Activated naive CD4-positive, alpha-beta T cell treated with anti-CD3 and anti-CD28 coated beads, Interleukin-2, amount 50 U/mL, for 72 hours (primary cell): ENCODE data around the gene COL18A1. TPM values are rescaled to one million over a fixed set of nuclear protein-coding genes. Genes with fewer than 3 reads are reported as not detected.

Source experiments
- ATAC-seq, 2 donors: fragments of 150-1000 bp; cut with Tn5 transposase; 2 replicates each; pipeline ENCODE4 v1.10.0; 2021; ENCODE audit warnings: mild to moderate bottlenecking in 2 of 2, moderate library complexity in 2 of 2
- DNase-seq, 2 donors: peaks; one replicate each; pipeline ENCODE4 v3.0.0; 2021 to 2022; ENCODE audit warnings: low spot score in 2 of 2
- H3K27ac Mint-ChIP-seq, 2 donors: one replicate each; pipeline ENCODE4 v1.8.0; 2022; ENCODE audit warnings: mild to moderate bottlenecking in 2 of 2, mixed read lengths in 2 of 2
- H3K36me3 Mint-ChIP-seq, 2 donors: one replicate each; pipeline ENCODE4 v1.8.0; 2022; ENCODE audit warnings: mixed read lengths in 2 of 2
- H3K9me3 Mint-ChIP-seq, 2 donors: one replicate each; pipeline ENCODE4 v1.8.0; 2022; ENCODE audit warnings: mixed read lengths in 2 of 2
- total RNA-seq, 2 donors: library from RNA; stranded (reverse); gene quantifications; one replicate each; pipeline ENCODE4 v1.2.3, GENCODE V29; 2022

COL18A1 gene
- total RNA-seq, 2 donors from 2014 or later = 4.3 to 22.3 TPM

- peaks cover 0 to 15% of the 10 kb centered on the region in 2 donors for H3K9me3 Mint-ChIP-seq
- DNase-seq (no peak), ATAC-seq (no peak)
- H3K36me3 Mint-ChIP-seq = peaks cover 0 to 12% of the 10 kb centered on the region in 2 donors
- peak overlapping the region in 1 of 2 donors; percentile 50 for H3K27ac Mint-ChIP-seq
Measured at GRCh38 chr21:45448810-45449657, 44.1 kb downstream of the COL18A1 start.

- ATAC-seq (no peak), DNase-seq (no peak)
- peaks cover 0 to 15% of the 10 kb centered on the region in 2 donors for H3K9me3 Mint-ChIP-seq
Measured at GRCh38 chr21:45449658-45450422, 44.9 kb downstream of the COL18A1 start.

GRCh38 chr21:45450423-45451090 is 45.6 kb downstream of the COL18A1 start:
- ATAC-seq (no peak), DNase-seq (no peak)
- Mint-ChIP-seq H3K27ac (no peak overlapping the region), H3K9me3 (peaks cover 0 to 13% of the 10 kb centered on the region in 2 donors), H3K36me3 (peaks cover 0 to 9% of the 10 kb centered on the region in 2 donors)

More at GRCh38 chr21:45449658-45450422, 44.9 kb downstream of the COL18A1 start:
- H3K27ac Mint-ChIP-seq = peak overlapping the region in 1 of 2 donors; percentile 50
- peaks cover 0 to 12% of the 10 kb centered on the region in 2 donors for H3K36me3 Mint-ChIP-seq

GRCh38 chr21:45451091-45451740 is 46.3 kb downstream of the COL18A1 start:
- Mint-ChIP-seq H3K36me3 (peaks cover 0 to 2% of the 10 kb centered on the region in 2 donors), H3K27ac (no peak overlapping the region), H3K9me3 (peaks cover 0 to 10% of the 10 kb centered on the region in 2 donors)
- DNase-seq (no peak), ATAC-seq (no peak)

GRCh38 chr21:45451771-45452182 is 46.8 kb downstream of the COL18A1 start:
- no peak for ATAC-seq
- DNase-seq = no peak
- H3K9me3 Mint-ChIP-seq = peaks cover 0 to 10% of the 10 kb centered on the region in 2 donors
- no peak overlapping the region for H3K27ac Mint-ChIP-seq
- no peaks in the 10 kb centered on the region for H3K36me3 Mint-ChIP-seq

GRCh38 chr21:45452696-45453307 is 47.8 kb downstream of the COL18A1 start:
- Mint-ChIP-seq H3K27ac (no peak overlapping the region), H3K9me3 (peaks cover 0 to 10% of the 10 kb centered on the region in 2 donors), H3K36me3 (no peaks in the 10 kb centered on the region)
- DNase-seq = no peak
- no peak for ATAC-seq

GRCh38 chr21:45453308-45453950 is 48.5 kb downstream of the COL18A1 start:
- no peak for ATAC-seq
- no peak overlapping the region for H3K27ac Mint-ChIP-seq
- H3K9me3 Mint-ChIP-seq = peaks cover 0 to 6% of the 10 kb centered on the region in 2 donors
- DNase-seq = no peak
- H3K36me3 Mint-ChIP-seq = no peaks in the 10 kb centered on the region

- H3K9me3 Mint-ChIP-seq = peaks cover 0 to 6% of the 10 kb centered on the region in 2 donors
- H3K36me3 Mint-ChIP-seq = no peaks in the 10 kb centered on the region
- no peak overlapping the region for H3K27ac Mint-ChIP-seq
- ATAC-seq (no peak), DNase-seq (no peak)
Measured at GRCh38 chr21:45454060-45454925, 49.3 kb downstream of the COL18A1 start.

- Mint-ChIP-seq H3K36me3 (no peaks in the 10 kb centered on the region), H3K9me3 (peaks cover 0 to 6% of the 10 kb centered on the region in 2 donors), H3K27ac (no peak overlapping the region)
- ATAC-seq = no peak
- DNase-seq = no peak
Measured at GRCh38 chr21:45454926-45455673, 50.1 kb downstream of the COL18A1 start.

GRCh38 chr21:45455674-45456583 is 51.0 kb downstream of the COL18A1 start:
- Mint-ChIP-seq H3K9me3 (peaks cover 0 to 6% of the 10 kb centered on the region in 2 donors), H3K36me3 (no peaks in the 10 kb centered on the region), H3K27ac (no peak overlapping the region)
- no peak for DNase-seq
- no peak for ATAC-seq

GRCh38 chr21:45456584-45457160 is 51.7 kb downstream of the COL18A1 start:
- Mint-ChIP-seq H3K9me3 (peaks cover 0 to 6% of the 10 kb centered on the region in 2 donors), H3K36me3 (no peaks in the 10 kb centered on the region), H3K27ac (no peak overlapping the region)
- ATAC-seq (no peak), DNase-seq (no peak)

GRCh38 chr21:45457161-45457831 is 52.3 kb downstream of the COL18A1 start:
- peaks cover 0 to 3% of the 10 kb centered on the region in 2 donors for H3K36me3 Mint-ChIP-seq
- no peak overlapping the region for H3K27ac Mint-ChIP-seq
- ATAC-seq = no peak
- peaks cover 2 to 6% of the 10 kb centered on the region in 2 donors for H3K9me3 Mint-ChIP-seq
- DNase-seq = no peak

- no peak for DNase-seq
- peaks cover 0 to 6% of the 10 kb centered on the region in 2 donors for H3K36me3 Mint-ChIP-seq
- no peak overlapping the region for H3K27ac Mint-ChIP-seq
- peaks cover 6% of the 10 kb centered on the region in 2 donors for H3K9me3 Mint-ChIP-seq
- no peak for ATAC-seq
Measured at GRCh38 chr21:45457832-45458172, 52.8 kb downstream of the COL18A1 start.
